Endometrial microvascular endothelial cells (primary cell): ENCODE data around the gene TMOD4. TPM values are rescaled to one million over a fixed set of nuclear protein-coding genes. Genes with fewer than 3 reads are reported as not detected.

ENCODE experiments used
- total RNA-seq: library from RNA; depleted of rRNA; stranded (reverse); fragments of >200 nt; gene quantifications from one replicate; pipeline ENCODE4 v1.2.3, GENCODE V29; 2015; ENCODE audit errors: inconsistent ontology term

TMOD4 gene
- total RNA-seq, 1 donor from 2014 or later: not detected

Other genes starting within 250 kb of the TMOD4 start
- 31.9 TPM for gene SETDB1, start 249.6 kb downstream of the TMOD4 start, total RNA-seq
- 144 TPM for gene CERS2, start 201.1 kb downstream of the TMOD4 start, total RNA-seq
- not detected for gene ANXA9, start 193.7 kb downstream of the TMOD4 start, total RNA-seq
- gene MINDY1, start 169.1 kb downstream of the TMOD4 start, total RNA-seq: 9.4 TPM
- 6.3 TPM for gene PRUNE1, start 167.5 kb downstream of the TMOD4 start, total RNA-seq
- not detected for gene BNIPL, start 139.4 kb downstream of the TMOD4 start, total RNA-seq
- 4.6 TPM for gene C1orf56, start 128.2 kb downstream of the TMOD4 start, total RNA-seq
- gene CDC42SE1, start 116.4 kb downstream of the TMOD4 start, total RNA-seq: 75.7 TPM
- gene MLLT11, start 115.6 kb downstream of the TMOD4 start, total RNA-seq: 14.2 TPM
- 14.4 TPM for gene GABPB2, start 105.2 kb downstream of the TMOD4 start, total RNA-seq
- gene SEMA6C, start 29.4 kb downstream of the TMOD4 start, total RNA-seq: 51.7 TPM
- gene TNFAIP8L2, start 19.3 kb downstream of the TMOD4 start, total RNA-seq: 0.37 TPM
- gene LYSMD1, start 10.1 kb downstream of the TMOD4 start, total RNA-seq: 2.5 TPM
- 34.4 TPM for gene SCNM1, start 9.8 kb downstream of the TMOD4 start, total RNA-seq
- 69.4 TPM for gene VPS72, start 14.2 kb upstream of the TMOD4 start, total RNA-seq
- 50.7 TPM for gene PIP5K1A, start 22.6 kb upstream of the TMOD4 start, total RNA-seq
- gene PSMD4, start 78.8 kb upstream of the TMOD4 start, total RNA-seq: 163 TPM
- gene ZNF687, start 106.3 kb upstream of the TMOD4 start, total RNA-seq: 13.5 TPM
- 49.6 TPM for gene PI4KB, start 151.4 kb upstream of the TMOD4 start, total RNA-seq
- 64.3 TPM for gene RFX5, start 171.3 kb upstream of the TMOD4 start, total RNA-seq
- 12.7 TPM for gene SELENBP1, start 196.7 kb upstream of the TMOD4 start, total RNA-seq
- gene PSMB4, start 223.6 kb upstream of the TMOD4 start, total RNA-seq: 451 TPM